ENCODE measurements around the gene FRMPD4.

- TF ChIP-seq CTCF (IDR thresholded peaks at IDR 0.05): no peak
- TF ChIP-seq POLR2A (IDR thresholded peaks at IDR 0.05): no peak
Measured at GRCh38 chrX:12411831-12412230, 273.6 kb downstream of the FRMPD4 start.

Data from lower leg skin (tissue), 3 donors.